ENCODE measurements around the gene MRPS2.
"Not testable (repeated sequence)": the region's sequence is repeated elsewhere in the genome, so short reads cannot be mapped to it uniquely, and the experiment has no call there.

Gene MRPS2

DNA sequence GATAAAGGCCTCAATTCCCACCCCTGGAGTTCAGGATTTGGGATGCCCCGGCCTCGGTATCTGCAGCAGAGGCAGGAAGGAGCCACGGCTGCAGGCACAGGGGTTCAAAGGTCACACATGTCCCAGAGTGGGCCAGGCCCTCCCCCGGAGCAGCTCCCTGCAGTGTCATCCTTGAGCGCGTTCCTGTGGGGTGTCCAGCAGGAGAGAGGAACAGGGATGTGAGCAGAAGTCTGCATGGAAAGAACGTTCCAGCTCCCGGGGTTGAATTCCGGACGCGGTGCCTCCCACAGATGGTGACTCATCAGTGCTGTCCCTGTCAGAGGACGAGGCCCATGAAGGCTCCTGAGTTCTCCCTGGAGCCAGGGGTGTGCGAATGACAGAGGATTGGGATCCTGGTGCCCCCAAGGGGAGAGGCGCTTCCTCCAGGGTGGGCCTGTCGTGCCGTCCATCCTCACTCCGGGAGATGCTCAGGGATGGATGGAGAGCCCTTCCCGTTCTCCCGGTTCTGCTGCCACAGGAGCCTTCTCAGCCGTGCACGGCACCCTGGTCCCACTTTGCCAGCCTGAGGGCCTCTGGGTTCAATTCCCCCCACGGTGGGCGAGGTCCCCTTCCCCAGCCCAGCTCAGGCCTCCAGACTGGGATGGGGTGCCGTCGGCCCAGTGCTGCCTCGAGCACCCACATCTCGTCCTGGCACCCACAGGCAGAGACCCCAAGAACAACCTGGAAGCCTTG lies 23.8 kb downstream of the MRPS2 start:
- DNase-seq (ENCODE audit: low read depth): peak; percentile 47
- TF ChIP-seq, protein P1, sequence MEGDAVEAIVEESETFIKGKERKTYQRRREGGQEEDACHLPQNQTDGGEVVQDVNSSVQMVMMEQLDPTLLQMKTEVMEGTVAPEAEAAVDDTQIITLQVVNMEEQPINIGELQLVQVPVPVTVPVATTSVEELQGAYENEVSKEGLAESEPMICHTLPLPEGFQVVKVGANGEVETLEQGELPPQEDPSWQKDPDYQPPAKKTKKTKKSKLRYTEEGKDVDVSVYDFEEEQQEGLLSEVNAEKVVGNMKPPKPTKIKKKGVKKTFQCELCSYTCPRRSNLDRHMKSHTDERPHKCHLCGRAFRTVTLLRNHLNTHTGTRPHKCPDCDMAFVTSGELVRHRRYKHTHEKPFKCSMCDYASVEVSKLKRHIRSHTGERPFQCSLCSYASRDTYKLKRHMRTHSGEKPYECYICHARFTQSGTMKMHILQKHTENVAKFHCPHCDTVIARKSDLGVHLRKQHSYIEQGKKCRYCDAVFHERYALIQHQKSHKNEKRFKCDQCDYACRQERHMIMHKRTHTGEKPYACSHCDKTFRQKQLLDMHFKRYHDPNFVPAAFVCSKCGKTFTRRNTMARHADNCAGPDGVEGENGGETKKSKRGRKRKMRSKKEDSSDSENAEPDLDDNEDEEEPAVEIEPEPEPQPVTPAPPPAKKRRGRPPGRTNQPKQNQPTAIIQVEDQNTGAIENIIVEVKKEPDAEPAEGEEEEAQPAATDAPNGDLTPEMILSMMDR (IDR thresholded peaks at IDR 0.05; ENCODE audit: low read length, missing control alignments): no peak
- no peak overlapping the region for H3K4me3 ChIP-seq (replicated peaks; ENCODE audit: low read depth, low read length)

DNA sequence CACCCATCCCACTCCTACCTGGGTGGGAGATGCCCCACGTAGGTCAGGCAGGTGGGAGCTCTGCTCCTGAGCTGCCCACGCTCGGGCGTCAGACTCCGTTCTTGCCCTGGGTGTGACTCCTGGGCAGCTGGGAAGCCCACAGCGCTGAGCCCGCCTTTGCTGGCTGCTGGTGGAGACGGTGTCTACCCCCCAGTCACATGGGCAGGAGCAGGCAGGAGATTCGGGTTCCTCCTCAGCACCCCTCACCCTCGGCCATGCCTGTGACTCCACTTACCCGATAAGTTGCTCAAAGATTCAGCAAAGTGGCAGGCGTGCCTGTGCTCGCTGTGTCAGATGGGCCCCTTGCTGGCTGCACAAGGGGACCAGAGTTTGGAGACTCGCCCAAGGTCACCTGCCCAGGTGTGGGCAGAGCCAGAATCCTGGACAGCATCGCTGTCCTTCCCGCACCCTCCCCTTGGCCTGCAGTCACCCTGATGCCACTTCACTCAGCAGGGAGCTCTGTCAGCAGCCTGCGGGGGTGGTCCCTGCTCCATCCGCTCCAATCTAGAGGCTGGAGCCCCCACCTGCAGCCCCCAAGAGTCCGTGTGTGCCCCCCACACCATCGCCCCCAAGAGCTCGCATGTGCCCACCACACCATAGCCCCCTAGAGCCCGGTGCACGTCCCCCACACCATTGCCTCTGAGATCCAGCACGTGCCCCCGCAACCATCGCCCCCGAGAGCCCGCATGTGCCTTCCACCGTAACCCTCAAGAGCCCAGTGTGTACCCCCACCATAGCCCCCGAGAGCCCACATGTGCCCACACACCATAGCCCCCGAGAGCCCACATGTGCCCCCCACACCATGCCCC lies 25.0 kb downstream of the MRPS2 start:
- no peak for DNase-seq (ENCODE audit: low read depth)
- TF ChIP-seq, protein P1 (IDR thresholded peaks at IDR 0.05; ENCODE audit: low read length, missing control alignments): no peak
- no peak overlapping the region for H3K4me3 ChIP-seq (replicated peaks; ENCODE audit: low read depth, low read length)

DNA sequence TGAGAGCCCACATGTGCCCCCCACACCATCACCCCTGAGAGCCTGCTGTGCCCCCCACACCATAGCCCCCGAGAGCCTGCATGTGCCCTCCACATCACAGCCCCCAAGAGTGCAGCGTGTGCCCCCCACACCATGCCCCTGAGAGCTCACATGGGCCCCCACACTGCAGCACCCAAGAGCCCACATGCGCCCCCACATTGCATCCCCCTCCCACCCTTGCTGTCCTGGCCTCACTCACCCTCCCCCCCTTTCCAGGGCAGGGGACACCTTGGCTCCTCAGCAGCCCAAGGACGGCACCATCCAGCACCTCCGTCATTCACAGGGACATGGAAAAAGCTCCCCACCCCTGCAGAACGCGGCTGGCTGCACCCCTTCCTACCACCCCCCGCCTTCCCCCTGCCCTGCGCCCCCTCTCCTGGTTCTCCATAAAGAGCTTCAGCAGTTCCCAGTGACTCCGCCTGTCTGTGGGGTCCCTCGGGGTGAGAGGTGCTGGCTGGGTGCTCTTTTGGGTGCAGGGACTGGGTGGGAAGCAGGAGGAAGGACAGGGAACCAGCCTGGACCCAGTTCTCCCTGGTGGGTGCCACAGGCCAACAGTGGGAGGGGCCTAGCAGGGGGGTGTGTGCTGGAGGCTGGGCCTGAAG lies 25.7 kb downstream of the MRPS2 start:
- no peak for DNase-seq (ENCODE audit: low read depth)
- no peak overlapping the region for H3K4me3 ChIP-seq (replicated peaks; ENCODE audit: low read depth, low read length)
- TF ChIP-seq, protein P1 (IDR thresholded peaks at IDR 0.05; ENCODE audit: low read length, missing control alignments): no peak

DNA sequence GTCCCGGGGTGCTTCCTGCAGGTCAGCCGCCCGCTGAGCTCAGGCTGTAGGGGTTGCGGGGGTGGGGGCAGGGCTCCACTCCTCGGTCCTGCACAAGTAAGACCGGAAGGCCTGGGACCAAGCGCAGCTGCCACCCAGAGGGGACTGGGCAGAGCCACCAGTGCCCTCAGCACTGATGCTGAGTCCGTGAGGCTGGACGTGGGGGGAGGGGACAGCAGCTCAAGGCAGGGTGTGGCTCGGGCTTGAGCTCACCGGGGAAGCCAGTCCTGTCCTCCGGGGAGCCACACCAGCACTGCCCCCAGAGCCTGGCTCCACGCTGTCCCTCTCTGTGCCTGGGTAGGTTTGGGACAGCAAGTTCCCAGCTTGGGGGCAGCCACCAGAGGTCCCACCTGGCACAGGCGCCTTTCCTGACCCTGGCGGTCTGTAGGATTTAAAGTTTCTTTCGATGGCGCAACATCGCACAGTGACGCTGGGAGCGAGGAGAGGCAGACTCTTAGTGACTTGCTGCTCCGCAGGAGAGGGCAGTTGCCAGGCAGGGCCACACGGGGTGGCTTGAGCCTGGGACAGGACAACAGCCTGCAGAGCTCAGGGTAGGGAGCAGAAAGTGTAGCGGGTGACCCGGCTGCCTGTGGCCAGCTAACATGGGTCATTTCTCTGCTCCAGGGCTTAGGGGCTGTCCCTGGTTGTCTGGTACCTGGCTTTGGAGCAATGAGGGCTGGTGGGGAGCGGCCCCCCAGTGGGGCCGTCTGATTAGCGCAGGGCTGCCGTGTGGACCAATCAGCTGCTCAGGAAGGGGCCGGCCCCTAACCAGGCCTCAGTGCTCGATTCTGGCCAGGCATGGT lies 26.5 kb downstream of the MRPS2 start:
- no peak overlapping the region for H3K4me3 ChIP-seq (replicated peaks; ENCODE audit: low read depth, low read length)
- TF ChIP-seq, protein P1 (IDR thresholded peaks at IDR 0.05; ENCODE audit: low read length, missing control alignments): no peak
- DNase-seq (ENCODE audit: low read depth): no peak

DNA sequence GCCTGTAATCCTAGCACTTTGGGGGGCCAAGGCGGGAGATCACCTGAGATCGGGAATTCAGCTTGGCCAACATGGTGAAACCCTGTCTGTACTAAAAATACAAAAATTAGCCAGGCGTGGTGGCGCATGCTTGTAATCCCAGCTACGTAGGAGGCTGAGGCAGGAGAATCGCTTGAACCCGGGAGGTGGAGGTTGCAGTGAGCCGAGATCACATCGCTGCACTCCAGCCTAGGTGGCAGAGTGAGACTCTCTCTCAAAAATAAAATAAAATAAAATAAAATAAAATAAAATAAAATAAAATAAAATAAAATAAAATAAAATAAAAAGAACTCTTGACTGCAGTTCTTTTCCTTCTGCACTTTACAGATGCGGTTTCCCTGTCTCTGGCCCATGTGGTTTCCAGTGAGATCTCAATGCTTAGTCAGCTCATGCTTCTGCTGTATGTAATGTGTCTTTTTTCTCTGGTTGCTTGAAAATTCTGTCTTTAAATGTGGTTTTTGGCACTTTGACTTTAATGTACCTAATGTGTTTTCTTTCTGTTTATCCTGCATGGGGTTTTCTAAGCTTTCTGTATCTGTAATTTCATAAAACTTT lies 28.5 kb downstream of the MRPS2 start:
- not testable (repeated sequence) for H3K4me3 ChIP-seq (replicated peaks; ENCODE audit: low read depth, low read length); DNase-seq (ENCODE audit: low read depth)

DNA sequence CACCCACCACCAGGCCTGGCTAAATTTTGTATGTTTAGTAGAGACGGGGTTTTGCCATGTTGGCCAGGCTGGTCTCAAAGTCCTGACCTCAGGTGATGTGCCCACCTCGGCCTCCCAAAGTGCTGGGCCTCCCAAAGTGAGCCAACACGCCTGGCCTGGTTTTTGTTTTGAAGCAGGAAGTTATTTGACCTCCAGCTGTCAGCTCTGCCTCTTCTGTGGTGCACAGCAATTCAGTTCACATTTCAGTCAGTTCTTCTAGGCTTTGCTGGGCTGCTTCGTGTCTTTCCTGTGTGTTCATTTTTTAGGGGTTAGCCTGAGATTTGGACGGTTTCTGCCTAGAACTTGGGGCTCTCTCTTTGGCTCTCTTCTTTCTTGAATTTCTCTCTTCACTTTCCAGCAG lies 29.7 kb downstream of the MRPS2 start:
- H3K4me3 ChIP-seq (replicated peaks; ENCODE audit: low read depth, low read length): no peak overlapping the region
- no peak for DNase-seq (ENCODE audit: low read depth)
- TF ChIP-seq, protein P1 (IDR thresholded peaks at IDR 0.05; ENCODE audit: low read length, missing control alignments): no peak
